Measurements from ENCODE around the gene CENPA. TPM values are rescaled to one million over a fixed set of nuclear protein-coding genes. Genes with fewer than 3 reads are reported as not detected.
"Not testable (repeated sequence)": the region's sequence is repeated elsewhere in the genome, so short reads cannot be mapped to it uniquely, and the experiment has no call there.

The CENPA gene
- total RNA-seq, 2 donors from 2014 or later, result not detected

DNA sequence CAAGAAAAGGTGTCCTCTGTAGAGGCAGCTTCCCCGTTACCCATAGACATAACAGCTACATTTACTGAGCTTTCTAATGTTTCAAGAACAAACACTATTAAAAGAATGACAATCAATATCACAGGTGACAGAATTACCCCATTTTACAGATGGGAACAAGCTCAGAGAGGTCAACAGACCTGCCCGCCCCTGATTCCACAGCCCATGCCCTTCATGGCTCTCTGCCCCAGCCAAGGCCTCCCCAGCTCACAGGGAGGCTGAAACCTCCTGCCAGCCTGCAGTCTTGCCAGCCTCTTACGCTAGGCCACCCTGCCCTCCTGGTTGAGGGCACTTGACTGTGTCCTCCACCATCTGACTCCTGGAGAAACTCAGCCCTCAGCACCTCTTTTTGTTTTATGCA lies 40.9 kb upstream of the CENPA start:
- no peak for TF ChIP-seq POLR2A (IDR thresholded peaks at IDR 0.05)
- TF ChIP-seq, protein P1, sequence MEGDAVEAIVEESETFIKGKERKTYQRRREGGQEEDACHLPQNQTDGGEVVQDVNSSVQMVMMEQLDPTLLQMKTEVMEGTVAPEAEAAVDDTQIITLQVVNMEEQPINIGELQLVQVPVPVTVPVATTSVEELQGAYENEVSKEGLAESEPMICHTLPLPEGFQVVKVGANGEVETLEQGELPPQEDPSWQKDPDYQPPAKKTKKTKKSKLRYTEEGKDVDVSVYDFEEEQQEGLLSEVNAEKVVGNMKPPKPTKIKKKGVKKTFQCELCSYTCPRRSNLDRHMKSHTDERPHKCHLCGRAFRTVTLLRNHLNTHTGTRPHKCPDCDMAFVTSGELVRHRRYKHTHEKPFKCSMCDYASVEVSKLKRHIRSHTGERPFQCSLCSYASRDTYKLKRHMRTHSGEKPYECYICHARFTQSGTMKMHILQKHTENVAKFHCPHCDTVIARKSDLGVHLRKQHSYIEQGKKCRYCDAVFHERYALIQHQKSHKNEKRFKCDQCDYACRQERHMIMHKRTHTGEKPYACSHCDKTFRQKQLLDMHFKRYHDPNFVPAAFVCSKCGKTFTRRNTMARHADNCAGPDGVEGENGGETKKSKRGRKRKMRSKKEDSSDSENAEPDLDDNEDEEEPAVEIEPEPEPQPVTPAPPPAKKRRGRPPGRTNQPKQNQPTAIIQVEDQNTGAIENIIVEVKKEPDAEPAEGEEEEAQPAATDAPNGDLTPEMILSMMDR (IDR thresholded peaks at IDR 0.05), result no peak
- WGBS, 2 donors, result 89 to 90% methylated on average over 3 of the region's 3 CpGs
- no peak for ATAC-seq

DNA sequence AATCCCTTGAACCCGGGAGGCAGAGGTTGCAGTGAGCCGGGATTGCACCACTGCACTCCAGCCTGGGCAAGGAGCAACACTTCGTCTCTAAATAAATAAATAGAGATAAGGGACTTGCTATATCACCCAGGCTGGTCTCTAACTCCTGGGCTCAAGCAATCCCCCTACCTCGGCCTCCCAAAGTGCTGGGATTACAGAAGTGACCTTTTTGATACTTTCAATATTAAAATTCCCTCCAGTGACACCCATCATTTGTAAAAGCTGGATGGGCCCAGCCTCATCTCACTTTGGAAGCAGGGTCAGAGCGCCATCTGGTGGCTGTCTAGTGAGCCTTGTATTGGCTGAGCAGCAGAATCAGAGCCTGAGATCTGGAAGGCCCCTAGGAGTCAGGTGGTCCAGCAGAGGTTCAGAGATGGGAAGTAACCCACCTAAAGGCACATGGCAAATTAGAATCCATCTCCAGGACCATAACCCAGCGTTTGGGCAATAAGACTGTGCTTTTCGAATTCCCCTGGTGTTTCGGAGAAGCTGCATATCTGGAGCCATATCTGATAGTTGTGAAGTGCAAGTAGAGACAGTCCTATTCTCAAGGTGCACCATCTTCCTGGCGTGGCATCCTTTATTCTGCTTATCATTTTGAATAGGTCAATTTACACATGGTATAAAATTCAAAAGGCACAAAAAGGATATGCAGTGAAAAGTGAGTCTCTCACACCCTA lies 40.1 kb upstream of the CENPA start:
- no peak overlapping the region for H3K27ac ChIP-seq
- ATAC-seq (peak; percentile 89), DNase-seq (peak; percentile 87 to 91 (median 88))
- H3K27me3 ChIP-seq, result no peaks in the 10 kb centered on the region
- peaks cover 3% of the 10 kb centered on the region for H3K4me1 ChIP-seq
- 19 to 23% methylated on average over 9 of the region's 9 CpGs for WGBS, 2 donors
- H3K4me3 ChIP-seq, result no peak overlapping the region
- intact Hi-C loops (cut with DNase I), result no loop called here
- no peaks in the 10 kb centered on the region for H3K9me3 ChIP-seq
- TF ChIP-seq POLR2A (IDR thresholded peaks at IDR 0.05), result no peak
- TF ChIP-seq, protein P1 (IDR thresholded peaks at IDR 0.05), result peak; percentile 77 to 93 (median 91)
- no peaks in the 10 kb centered on the region for H3K36me3 ChIP-seq (replicated peaks in 1 of 2; ENCODE audit: insufficient read depth in 1 of 2, low read depth in 2 of 2)

More for the DNA sequence above, 40.9 kb upstream of the CENPA start:
- Histone ChIP-seq H3K4me3 (no peak overlapping the region), H3K36me3 (replicated peaks in 1 of 2; ENCODE audit: insufficient read depth in 1 of 2, low read depth in 2 of 2) (no peaks in the 10 kb centered on the region), H3K27me3 (no peaks in the 10 kb centered on the region), H3K4me1 (peaks cover 3% of the 10 kb centered on the region), H3K9me3 (no peaks in the 10 kb centered on the region), H3K27ac (no peak overlapping the region)
- DNase-seq, result no peak
- intact Hi-C loops (cut with DNase I), result loop anchor here (5.0 kb wide), 1 partner anchor 138 kb away; no protein-coding TSS in a partner anchor

DNA sequence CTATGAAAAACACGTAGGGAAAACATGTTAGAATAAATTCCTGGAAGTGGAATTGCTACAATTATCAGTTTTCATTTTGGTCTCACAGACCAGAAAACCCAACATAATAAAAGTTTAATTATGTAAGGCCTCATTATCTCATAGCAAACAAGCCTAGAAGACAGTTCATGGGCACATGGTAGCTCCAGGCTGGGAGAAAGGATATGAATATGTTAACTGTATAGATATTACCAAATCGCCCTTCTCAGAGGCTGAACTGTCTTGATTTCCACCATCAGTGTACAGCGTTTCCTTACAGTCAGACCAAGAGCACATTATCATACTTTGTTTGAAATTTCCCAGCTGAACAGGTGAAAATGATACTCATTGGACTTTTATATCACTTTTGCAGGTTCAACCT lies 38.9 kb upstream of the CENPA start:
- no peaks in the 10 kb centered on the region for H3K27me3 ChIP-seq
- H3K4me1 ChIP-seq, result peaks cover 3% of the 10 kb centered on the region
- ATAC-seq, result no peak
- no peak overlapping the region for H3K27ac ChIP-seq
- no peak for DNase-seq
- no peaks in the 10 kb centered on the region for H3K36me3 ChIP-seq (replicated peaks in 1 of 2; ENCODE audit: insufficient read depth in 1 of 2, low read depth in 2 of 2)
- 73 to 78% methylated on average over 3 of the region's 3 CpGs for WGBS, 2 donors
- no peak overlapping the region for H3K4me3 ChIP-seq
- intact Hi-C loops (cut with DNase I), result no loop called here
- TF ChIP-seq, protein P1 (IDR thresholded peaks at IDR 0.05), result no peak
- no peak for TF ChIP-seq POLR2A (IDR thresholded peaks at IDR 0.05)
- no peaks in the 10 kb centered on the region for H3K9me3 ChIP-seq

DNA sequence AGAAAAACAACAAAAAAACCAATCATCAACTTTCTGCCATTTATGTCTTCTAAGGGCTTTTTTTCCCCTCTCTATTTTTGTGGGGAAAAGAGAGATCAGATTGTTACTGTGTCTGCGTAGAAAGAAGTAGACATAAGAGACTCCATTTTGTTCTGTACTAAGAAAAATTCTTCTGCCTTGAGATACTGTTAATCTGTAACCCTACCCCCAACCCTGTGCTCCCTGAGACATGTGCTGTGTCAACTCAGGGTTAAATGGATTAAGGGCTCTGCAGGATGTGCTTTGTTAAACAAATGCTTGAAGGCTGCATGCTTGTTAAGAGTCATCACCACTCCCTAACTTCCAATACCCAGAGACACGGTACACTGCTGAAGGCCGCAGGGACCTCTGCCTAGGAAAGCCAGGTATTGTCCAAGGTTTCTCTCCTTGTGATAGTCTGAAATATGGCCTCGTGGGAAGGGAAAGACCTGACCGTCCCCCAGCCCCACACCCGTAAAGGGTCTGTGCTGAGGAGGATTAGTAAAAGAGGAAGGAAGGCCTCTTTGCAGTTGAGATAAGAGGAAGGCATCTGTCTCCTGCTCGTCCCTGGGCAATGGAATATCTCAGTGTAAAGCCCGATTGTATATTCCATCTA lies 36.0 kb upstream of the CENPA start:
- WGBS, 2 donors, result 74 to 86% methylated on average over 6 to 8 of the region's 8 CpGs
- H3K36me3 ChIP-seq (replicated peaks in 1 of 2; ENCODE audit: insufficient read depth in 1 of 2, low read depth in 2 of 2); ATAC-seq; DNase-seq; H3K9me3 ChIP-seq; H3K4me1 ChIP-seq; H3K4me3 ChIP-seq; intact Hi-C loops (cut with DNase I); H3K27me3 ChIP-seq; H3K27ac ChIP-seq: not testable (repeated sequence)

DNA sequence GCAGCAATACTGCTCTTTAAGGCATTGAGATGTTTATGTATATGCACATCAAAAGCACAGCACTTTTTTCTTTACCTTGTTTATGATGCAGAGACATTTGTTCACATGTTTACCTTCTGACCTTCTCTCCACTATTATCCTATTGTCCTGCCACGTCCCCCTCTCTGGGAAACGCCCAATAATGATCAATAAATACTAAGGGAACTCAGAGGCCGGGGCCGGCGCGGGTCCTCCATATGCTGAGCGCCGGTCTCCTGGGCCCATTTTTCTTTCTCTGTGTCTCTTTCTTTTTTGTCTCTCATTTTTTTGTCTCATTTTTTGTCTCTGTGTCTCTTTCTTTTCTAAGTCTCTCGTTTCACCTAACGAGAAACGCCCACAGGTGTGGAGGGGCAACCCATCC lies 35.4 kb upstream of the CENPA start:
- H3K4me3 ChIP-seq; H3K36me3 ChIP-seq (replicated peaks in 1 of 2; ENCODE audit: insufficient read depth in 1 of 2, low read depth in 2 of 2); H3K9me3 ChIP-seq; H3K27me3 ChIP-seq; H3K27ac ChIP-seq; ATAC-seq; intact Hi-C loops (cut with DNase I); DNase-seq; H3K4me1 ChIP-seq: not testable (repeated sequence)
- 86 to 90% methylated on average over 10 to 11 of the region's 11 CpGs for WGBS, 2 donors

Measured in body of pancreas (tissue), 4 donors.